ENCODE data around the gene COL1A1. TPM values are rescaled to one million over a fixed set of nuclear protein-coding genes. Genes with fewer than 3 reads are reported as not detected.

COL1A1 gene
- total and polyA plus RNA-seq, 2 experiments from 2014 or later = 1,063 to 6,071 TPM

DNA sequence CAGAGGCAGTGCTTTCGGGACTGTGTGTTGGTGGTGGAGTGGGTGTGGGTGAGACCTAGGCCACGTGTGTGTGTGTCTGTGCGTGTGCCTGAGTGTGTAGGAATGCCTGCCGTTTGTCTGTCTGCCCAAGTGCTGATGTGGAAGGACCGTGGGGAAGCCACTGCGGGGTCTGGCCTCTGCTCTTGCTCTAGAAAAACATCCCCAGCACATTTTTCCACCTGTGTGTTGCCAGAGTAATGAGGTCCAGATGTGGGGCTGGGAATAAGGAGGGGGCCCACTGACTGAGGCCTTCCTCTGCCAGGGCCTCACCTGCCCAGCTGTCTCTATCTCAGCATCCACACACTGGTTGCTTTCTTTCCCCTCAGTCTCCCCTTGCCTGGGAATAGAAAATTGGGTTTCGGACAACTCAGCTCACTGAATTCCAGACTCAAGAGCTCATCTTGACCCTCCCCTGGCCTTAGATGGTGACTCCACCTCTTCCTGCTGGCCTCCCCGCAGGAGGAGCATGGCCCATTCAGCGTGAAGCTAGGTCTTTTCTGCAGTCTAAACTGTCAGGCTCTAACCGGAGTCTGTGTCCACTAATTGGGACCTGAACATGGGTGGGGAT, 28.0 kb downstream of the COL1A1 start:
- Histone ChIP-seq H3K9me2 (replicated peaks; ENCODE audit: insufficient read depth) (no peaks in the 10 kb centered on the region), H3K9me3 (ENCODE audit: low read depth) (no peaks in the 10 kb centered on the region), H3K4me2 (peak overlapping the region; percentile 27), H2AFZ (no peak overlapping the region), H3K36me3 (replicated peaks; ENCODE audit: insufficient read depth, low read depth) (no peaks in the 10 kb centered on the region), H3K27ac (peak overlapping the region; percentile 83), H3K27me3 (no peaks in the 10 kb centered on the region), H4K20me1 (ENCODE audit: insufficient read depth, poor library complexity, severe bottlenecking) (no peaks in the 10 kb centered on the region), H3K4me1 (ENCODE audit: insufficient read depth) (peaks cover 40% of the 10 kb centered on the region), H3K79me2 (no peaks in the 10 kb centered on the region), H3K4me3 (no peak overlapping the region)
- TF ChIP-seq, protein P1, sequence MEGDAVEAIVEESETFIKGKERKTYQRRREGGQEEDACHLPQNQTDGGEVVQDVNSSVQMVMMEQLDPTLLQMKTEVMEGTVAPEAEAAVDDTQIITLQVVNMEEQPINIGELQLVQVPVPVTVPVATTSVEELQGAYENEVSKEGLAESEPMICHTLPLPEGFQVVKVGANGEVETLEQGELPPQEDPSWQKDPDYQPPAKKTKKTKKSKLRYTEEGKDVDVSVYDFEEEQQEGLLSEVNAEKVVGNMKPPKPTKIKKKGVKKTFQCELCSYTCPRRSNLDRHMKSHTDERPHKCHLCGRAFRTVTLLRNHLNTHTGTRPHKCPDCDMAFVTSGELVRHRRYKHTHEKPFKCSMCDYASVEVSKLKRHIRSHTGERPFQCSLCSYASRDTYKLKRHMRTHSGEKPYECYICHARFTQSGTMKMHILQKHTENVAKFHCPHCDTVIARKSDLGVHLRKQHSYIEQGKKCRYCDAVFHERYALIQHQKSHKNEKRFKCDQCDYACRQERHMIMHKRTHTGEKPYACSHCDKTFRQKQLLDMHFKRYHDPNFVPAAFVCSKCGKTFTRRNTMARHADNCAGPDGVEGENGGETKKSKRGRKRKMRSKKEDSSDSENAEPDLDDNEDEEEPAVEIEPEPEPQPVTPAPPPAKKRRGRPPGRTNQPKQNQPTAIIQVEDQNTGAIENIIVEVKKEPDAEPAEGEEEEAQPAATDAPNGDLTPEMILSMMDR (IDR thresholded peaks at IDR 0.05; ENCODE audit: poor library complexity) = no peak
- TF ChIP-seq EZH2phosphoT487 (IDR thresholded peaks at IDR 0.05; ENCODE audit: low read depth, severe bottlenecking, unreplicated experiment) (no peak), EZH2 (IDR thresholded peaks at IDR 0.05; ENCODE audit: borderline replicate concordance) (no peak)
- 47% methylated on average over 10 of the region's 10 CpGs for WGBS (ENCODE audit: low lambda C conversion rate, missing lambda C conversion rate)
- no peak for DNase-seq (ENCODE audit: low spot score)

- Histone ChIP-seq H4K20me1 (ENCODE audit: insufficient read depth, poor library complexity, severe bottlenecking) (no peaks in the 10 kb centered on the region), H3K4me3 (no peak overlapping the region), H3K4me2 (peak overlapping the region; percentile 27), H3K27me3 (no peaks in the 10 kb centered on the region), H3K27ac (peak overlapping the region; percentile 83), H3K4me1 (ENCODE audit: insufficient read depth) (peaks cover 35% of the 10 kb centered on the region), H3K9me3 (ENCODE audit: low read depth) (no peaks in the 10 kb centered on the region), H2AFZ (no peak overlapping the region), H3K9me2 (replicated peaks; ENCODE audit: insufficient read depth) (no peaks in the 10 kb centered on the region), H3K79me2 (no peaks in the 10 kb centered on the region), H3K36me3 (replicated peaks; ENCODE audit: insufficient read depth, low read depth) (no peaks in the 10 kb centered on the region)
- WGBS (ENCODE audit: low lambda C conversion rate, missing lambda C conversion rate) = 58% methylated on average over 6 of the region's 6 CpGs
- TF ChIP-seq, protein P1 (IDR thresholded peaks at IDR 0.05; ENCODE audit: poor library complexity) = no peak
- TF ChIP-seq EZH2phosphoT487 (IDR thresholded peaks at IDR 0.05; ENCODE audit: low read depth, severe bottlenecking, unreplicated experiment) (no peak), EZH2 (IDR thresholded peaks at IDR 0.05; ENCODE audit: borderline replicate concordance) (no peak)
- DNase-seq (ENCODE audit: low spot score) = no peak
Measured at GRCh38 chr17:50172936-50173334, 28.5 kb downstream of the COL1A1 start.

DNA sequence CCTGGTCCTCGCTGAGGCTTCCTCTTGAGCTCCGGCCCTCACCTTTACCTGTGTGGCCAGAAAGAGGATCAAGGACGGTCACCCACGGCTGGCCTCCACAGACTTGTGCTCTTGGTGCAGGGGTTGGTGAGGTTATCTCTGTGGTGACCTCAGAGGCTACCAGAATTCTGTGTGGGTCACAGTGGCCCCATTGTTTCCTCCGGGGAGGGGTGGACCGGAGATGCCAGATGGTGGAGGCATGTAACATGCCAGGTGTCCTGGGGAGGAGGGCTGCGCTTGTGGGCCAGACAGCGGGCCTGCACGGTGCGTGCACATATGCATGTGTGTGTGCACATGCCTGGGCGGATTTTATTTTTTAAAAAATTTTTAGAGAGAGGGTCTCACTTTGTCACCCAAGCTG, 29.3 kb downstream of the COL1A1 start:
- Histone ChIP-seq H3K27me3 (no peaks in the 10 kb centered on the region), H3K4me1 (ENCODE audit: insufficient read depth) (peaks cover 27% of the 10 kb centered on the region), H3K4me2 (no peak overlapping the region), H3K9me2 (replicated peaks; ENCODE audit: insufficient read depth) (no peaks in the 10 kb centered on the region), H3K9me3 (ENCODE audit: low read depth) (no peaks in the 10 kb centered on the region), H4K20me1 (ENCODE audit: insufficient read depth, poor library complexity, severe bottlenecking) (no peaks in the 10 kb centered on the region), H3K27ac (peak overlapping the region; percentile 83), H3K36me3 (replicated peaks; ENCODE audit: insufficient read depth, low read depth) (no peaks in the 10 kb centered on the region), H3K4me3 (no peak overlapping the region), H2AFZ (no peak overlapping the region), H3K79me2 (no peaks in the 10 kb centered on the region)
- TF ChIP-seq, protein P1 (IDR thresholded peaks at IDR 0.05; ENCODE audit: poor library complexity) = no peak
- TF ChIP-seq EZH2 (IDR thresholded peaks at IDR 0.05; ENCODE audit: borderline replicate concordance) = no peak
- TF ChIP-seq EZH2phosphoT487 (IDR thresholded peaks at IDR 0.05; ENCODE audit: low read depth, severe bottlenecking, unreplicated experiment) = no peak
- no peak for DNase-seq (ENCODE audit: low spot score)
- 94% methylated on average over 11 of the region's 11 CpGs for WGBS (ENCODE audit: low lambda C conversion rate, missing lambda C conversion rate)

Data from hepatocyte (in vitro differentiated cells).